Eye (tissue), 1 donor: ENCODE data around the gene ZBTB8OS.
"Not testable (repeated sequence)": the region's sequence is repeated elsewhere in the genome, so short reads cannot be mapped to it uniquely, and the experiment has no call there.

Experiments used
- DNase-seq: peaks from one replicate; pipeline ENCODE4 v3.0.0-alpha.2; 2015

The ZBTB8OS gene

GRCh38 chr1:32647308-32648134, 2.8 kb downstream of the ZBTB8OS start:
- DNase-seq, result no peak

- no peak for DNase-seq
Observed at GRCh38 chr1:32644426-32644825, 5.9 kb downstream of the ZBTB8OS start.

- not testable (repeated sequence) for DNase-seq
Observed at GRCh38 chr1:32642292-32642827, 8.0 kb downstream of the ZBTB8OS start.

GRCh38 chr1:32639489-32640075, 10.8 kb downstream of the ZBTB8OS start:
- DNase-seq, result no peak

- DNase-seq, result no peak
Observed at GRCh38 chr1:32636914-32637645, 13.3 kb downstream of the ZBTB8OS start.

- no peak for DNase-seq
Observed at GRCh38 chr1:32635508-32636277, 14.7 kb downstream of the ZBTB8OS start.

- DNase-seq, result no peak
Observed at GRCh38 chr1:32632829-32633228, 17.5 kb downstream of the ZBTB8OS start.

- not testable (repeated sequence) for DNase-seq
Observed at GRCh38 chr1:32630173-32630572, 20.2 kb downstream of the ZBTB8OS start.

GRCh38 chr1:32627596-32628162, 22.7 kb downstream of the ZBTB8OS start:
- DNase-seq, result no peak

- DNase-seq, result no peak
Observed at GRCh38 chr1:32626176-32626575, 24.2 kb downstream of the ZBTB8OS start.

GRCh38 chr1:32623775-32624174, 26.6 kb downstream of the ZBTB8OS start:
- no peak for DNase-seq

GRCh38 chr1:32622806-32623681, 27.3 kb downstream of the ZBTB8OS start:
- DNase-seq, result no peak

- DNase-seq, result no peak
Observed at GRCh38 chr1:32622205-32622604, 28.1 kb downstream of the ZBTB8OS start.

- peak; percentile 31 for DNase-seq
Observed at GRCh38 chr1:32619701-32620485, 30.5 kb downstream of the ZBTB8OS start.

- no peak for DNase-seq
Observed at GRCh38 chr1:32618673-32619221, 31.6 kb downstream of the ZBTB8OS start.

GRCh38 chr1:32613472-32613871, 36.9 kb downstream of the ZBTB8OS start:
- DNase-seq, result no peak

GRCh38 chr1:32612189-32612881, 38.0 kb downstream of the ZBTB8OS start:
- DNase-seq, result peak; percentile 88

- no peak for DNase-seq
Observed at GRCh38 chr1:32611859-32612188, 38.5 kb downstream of the ZBTB8OS start.

- DNase-seq, result no peak
Observed at GRCh38 chr1:32609180-32609579, 41.2 kb downstream of the ZBTB8OS start.
